GM18520 (cell line): ENCODE data around the gene ECE1.

Experiments used
- ATAC-seq: cut with Tn5 transposase; IDR thresholded peaks from one replicate; pipeline ENCODE4 v1.9.1; 2021; ENCODE audit not compliant: unreplicated experiment

ECE1 gene

GRCh38 chr1:21308847-21309652, 18.8 kb upstream of the ECE1 start:
- ATAC-seq = no peak

- no peak for ATAC-seq
Observed at GRCh38 chr1:21308330-21308729, 18.1 kb upstream of the ECE1 start.

- ATAC-seq = no peak
Observed at GRCh38 chr1:21307663-21308305, 17.5 kb upstream of the ECE1 start.

GRCh38 chr1:21307210-21307609, 16.9 kb upstream of the ECE1 start:
- ATAC-seq = no peak

- ATAC-seq = no peak
Observed at GRCh38 chr1:21305900-21306189, 15.6 kb upstream of the ECE1 start.

GRCh38 chr1:21305155-21305899, 15.1 kb upstream of the ECE1 start:
- ATAC-seq = no peak

GRCh38 chr1:21304488-21304887, 14.2 kb upstream of the ECE1 start:
- no peak for ATAC-seq

- no peak for ATAC-seq
Observed at GRCh38 chr1:21302747-21303715, 12.8 kb upstream of the ECE1 start.

- ATAC-seq = no peak
Observed at GRCh38 chr1:21301794-21302440, 11.7 kb upstream of the ECE1 start.

GRCh38 chr1:21300774-21301173, 10.5 kb upstream of the ECE1 start:
- no peak for ATAC-seq

- ATAC-seq = no peak
Observed at GRCh38 chr1:21299780-21300395, 9.6 kb upstream of the ECE1 start.

- no peak for ATAC-seq
Observed at GRCh38 chr1:21298981-21299391, 8.7 kb upstream of the ECE1 start.

- no peak for ATAC-seq
Observed at GRCh38 chr1:21297975-21298374, 7.7 kb upstream of the ECE1 start.

GRCh38 chr1:21296509-21297354, 6.5 kb upstream of the ECE1 start:
- no peak for ATAC-seq

GRCh38 chr1:21295545-21295944, 5.3 kb upstream of the ECE1 start:
- no peak for ATAC-seq

- ATAC-seq = peak; percentile 8
Observed at GRCh38 chr1:21295002-21295401, 4.7 kb upstream of the ECE1 start.

- peak; percentile 49 for ATAC-seq
Observed at GRCh38 chr1:21294266-21294989, 4.2 kb upstream of the ECE1 start.

GRCh38 chr1:21293537-21294265, 3.4 kb upstream of the ECE1 start:
- ATAC-seq = peak; percentile 10
